HG03095 (cell line): ENCODE measurements around the gene MRE11.
"Not testable (repeated sequence)": the region's sequence is repeated elsewhere in the genome, so short reads cannot be mapped to it uniquely, and the experiment has no call there.

Source experiments
- ATAC-seq: cut with Tn5 transposase; IDR thresholded peaks from one replicate; pipeline ENCODE4 v1.9.1; 2021; ENCODE audit warnings: moderate library complexity; ENCODE audit not compliant: unreplicated experiment

MRE11 gene

GRCh38 chr11:94433049-94433448, 60.6 kb downstream of the MRE11 start:
- ATAC-seq: no peak

DNA sequence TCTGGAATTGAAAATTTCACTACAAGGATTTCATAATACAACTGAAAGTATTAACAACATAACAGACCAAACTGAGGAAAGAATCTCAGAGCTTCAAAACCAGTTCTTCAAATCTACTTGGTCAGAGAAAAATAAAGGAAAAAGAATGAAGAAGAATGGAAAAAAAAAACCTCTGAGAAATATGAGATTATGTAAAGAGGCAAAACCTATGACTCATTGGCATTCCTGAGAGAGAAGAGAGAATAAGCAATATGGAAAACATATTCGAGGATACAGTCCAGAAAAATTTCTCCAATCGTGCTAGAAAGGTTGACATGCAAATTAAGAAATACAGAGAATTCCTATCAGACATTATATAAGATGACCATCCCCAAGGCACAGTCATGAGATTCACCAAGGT, 69.0 kb downstream of the MRE11 start:
- ATAC-seq: no peak

GRCh38 chr11:94424011-94424410, 69.6 kb downstream of the MRE11 start:
- ATAC-seq: no peak

GRCh38 chr11:94423507-94423906, 70.1 kb downstream of the MRE11 start:
- ATAC-seq: no peak

GRCh38 chr11:94418123-94418765, 75.4 kb downstream of the MRE11 start:
- ATAC-seq: no peak

- no peak for ATAC-seq
Observed at GRCh38 chr11:94417386-94417987, 76.2 kb downstream of the MRE11 start.

DNA sequence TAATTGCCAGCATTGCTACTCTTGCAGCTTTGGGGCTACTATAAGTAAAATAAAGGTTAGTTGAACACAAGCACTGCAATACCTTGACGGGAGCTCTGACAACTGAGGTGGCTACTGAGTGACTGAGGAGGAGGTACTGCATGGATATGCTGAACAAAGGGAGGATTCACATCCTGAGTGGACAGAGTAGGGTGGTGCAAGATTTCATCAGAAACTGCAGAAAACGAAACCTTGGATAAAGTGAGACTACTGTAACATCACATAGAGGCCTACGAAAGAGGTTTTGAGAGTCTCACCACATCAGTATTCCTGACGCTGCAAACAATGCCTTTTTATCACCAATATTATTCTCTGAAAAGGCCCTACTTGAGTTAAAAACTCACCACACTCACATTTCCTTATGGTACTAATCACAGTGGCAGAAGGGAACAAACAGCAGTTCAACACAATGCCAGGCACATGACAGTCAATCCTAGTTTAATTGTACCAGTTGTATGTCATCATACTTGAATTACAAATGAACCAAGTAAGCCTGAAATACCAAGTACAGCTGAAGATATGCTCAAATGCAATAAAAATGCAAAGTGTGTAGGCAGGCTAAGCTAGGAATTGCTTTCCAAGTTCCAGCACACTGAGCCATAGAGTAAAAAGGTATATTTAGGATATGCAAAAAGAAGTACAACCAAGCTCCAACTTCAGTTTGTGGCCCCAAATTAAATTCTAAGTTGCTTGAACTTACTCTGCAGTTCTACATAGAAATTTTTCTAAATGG, 88.4 kb downstream of the MRE11 start:
- ATAC-seq: no peak

DNA sequence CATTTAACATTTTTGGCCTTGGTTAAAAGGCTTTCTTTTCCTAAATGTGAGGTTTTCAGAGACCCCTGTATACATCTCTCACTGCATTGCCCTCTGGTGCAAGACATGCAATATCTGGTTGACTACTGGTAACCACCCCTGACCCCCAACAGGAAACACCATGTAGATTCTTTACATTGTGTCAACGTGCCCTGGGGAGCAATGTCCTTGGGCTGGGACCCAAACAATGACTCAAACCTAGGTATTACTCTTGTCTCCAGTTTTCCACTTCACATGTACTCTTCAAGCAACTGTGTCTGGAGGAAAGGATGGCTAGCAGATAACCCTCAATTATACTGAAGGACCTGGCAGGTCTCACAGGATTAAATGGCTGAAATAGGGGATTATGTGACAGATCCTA, 91.3 kb downstream of the MRE11 start:
- no peak for ATAC-seq

DNA sequence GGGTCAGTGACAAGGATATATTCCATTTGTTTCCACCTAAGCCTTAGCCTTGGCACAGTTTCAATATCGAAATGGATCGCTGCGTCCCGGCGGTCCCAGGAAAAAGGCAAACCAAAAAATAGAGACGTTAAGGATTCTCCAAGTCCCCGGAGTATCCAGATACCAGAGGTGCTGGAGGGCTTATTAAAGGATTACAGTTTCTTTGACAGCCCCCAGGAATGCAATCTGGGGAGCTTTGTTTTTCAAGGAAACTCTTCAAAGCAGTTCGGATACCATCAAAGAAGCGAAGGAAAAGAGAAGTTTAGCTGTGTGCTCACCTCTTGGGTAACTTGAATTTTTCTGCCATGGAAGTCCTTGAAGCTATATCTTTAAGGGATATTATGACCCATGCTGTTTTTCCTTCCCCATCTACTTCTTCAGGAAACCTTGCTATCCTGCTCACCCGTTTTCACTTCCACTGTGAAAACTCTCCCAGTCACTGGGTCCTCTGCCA, 91.8 kb downstream of the MRE11 start:
- no peak for ATAC-seq

- no peak for ATAC-seq
Observed at GRCh38 chr11:94400839-94401772, 92.5 kb downstream of the MRE11 start, which contains the start of gene GPR83. TSS of gene GPR83 (minus strand) at chr11:94401419. CDS start at chr11:94401247, 172 bp downstream.

- no peak for ATAC-seq
Observed at GRCh38 chr11:94400457-94400838, 93.2 kb downstream of the MRE11 start.

DNA sequence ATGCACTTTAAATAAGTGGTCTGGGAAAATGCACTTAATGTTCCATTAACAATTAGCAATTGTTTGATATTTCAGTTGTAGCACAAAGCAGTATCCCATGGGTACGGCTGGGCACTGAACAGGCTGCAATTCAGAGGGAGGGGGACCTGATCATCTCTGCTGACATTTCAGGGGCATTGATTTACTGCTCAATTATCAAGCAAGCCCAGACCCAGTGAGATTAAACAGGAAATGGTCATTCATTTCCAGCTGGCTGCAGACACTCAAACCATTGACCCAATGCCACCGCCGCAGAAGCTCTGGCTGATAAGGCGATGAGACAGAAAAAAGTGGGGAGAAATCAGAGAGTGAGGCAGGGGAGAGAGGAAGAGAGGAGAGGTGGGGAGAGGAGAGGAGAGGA, 93.6 kb downstream of the MRE11 start:
- ATAC-seq: no peak

DNA sequence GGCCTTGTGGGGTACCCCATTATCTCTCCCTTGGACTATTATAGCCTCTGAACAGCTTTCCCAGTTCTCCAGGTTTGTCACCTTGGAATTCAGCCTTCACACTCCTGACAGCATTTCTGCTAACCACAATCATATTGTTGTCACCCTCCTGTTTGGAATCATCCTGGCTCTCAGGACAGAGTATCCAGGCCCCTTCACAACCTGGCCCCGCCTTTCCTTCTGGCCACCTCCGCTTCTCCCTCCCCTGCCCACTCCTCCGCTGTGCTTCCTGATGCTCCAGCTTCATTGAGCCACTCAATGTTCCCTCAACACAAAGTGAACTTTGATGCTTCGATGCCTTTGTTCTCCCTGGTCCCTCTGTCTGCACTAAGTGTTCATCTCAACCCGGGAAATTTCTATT, 95.5 kb downstream of the MRE11 start:
- ATAC-seq: no peak

DNA sequence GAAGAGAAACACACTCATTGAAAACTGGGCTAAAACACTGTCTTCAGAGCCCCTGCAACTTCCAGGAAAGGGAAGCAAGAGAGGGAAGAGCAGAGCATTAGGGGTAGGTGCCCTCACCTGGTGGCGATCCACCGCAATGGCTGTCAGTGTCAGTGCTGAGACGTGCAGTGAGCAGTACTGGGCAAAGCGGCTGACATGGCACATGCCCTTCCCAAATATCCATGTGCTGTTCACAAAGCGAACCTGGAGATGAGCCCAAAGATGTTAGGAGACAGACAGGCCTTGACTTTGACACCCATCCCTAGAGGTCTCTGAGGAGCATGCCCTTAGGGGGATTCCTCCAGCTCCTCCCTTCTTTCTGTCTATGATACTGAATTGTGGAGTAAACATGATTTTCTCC, 97.4 kb downstream of the MRE11 start:
- no peak for ATAC-seq

GRCh38 chr11:94391937-94392336, 101.7 kb downstream of the MRE11 start:
- not testable (repeated sequence) for ATAC-seq

DNA sequence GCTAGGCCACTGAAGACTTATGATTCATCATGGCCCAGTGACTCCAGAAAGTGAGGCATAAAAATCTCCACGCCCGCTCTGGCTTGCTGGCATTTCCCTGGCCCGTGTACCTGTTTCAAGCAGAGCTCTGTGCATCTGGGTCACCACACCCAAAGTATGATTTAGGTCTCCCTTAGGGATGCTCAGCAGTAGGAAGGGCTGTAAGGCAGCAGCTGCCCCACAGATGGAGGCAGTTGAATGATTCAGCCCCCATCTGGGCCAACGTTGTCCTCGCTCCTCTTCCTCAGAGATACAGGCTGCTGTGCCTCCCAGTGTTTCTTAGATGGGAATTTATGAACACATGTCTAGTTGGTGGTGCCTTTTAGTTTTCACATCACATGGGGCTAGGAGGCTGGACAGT, 114.0 kb downstream of the MRE11 start:
- ATAC-seq: no peak

DNA sequence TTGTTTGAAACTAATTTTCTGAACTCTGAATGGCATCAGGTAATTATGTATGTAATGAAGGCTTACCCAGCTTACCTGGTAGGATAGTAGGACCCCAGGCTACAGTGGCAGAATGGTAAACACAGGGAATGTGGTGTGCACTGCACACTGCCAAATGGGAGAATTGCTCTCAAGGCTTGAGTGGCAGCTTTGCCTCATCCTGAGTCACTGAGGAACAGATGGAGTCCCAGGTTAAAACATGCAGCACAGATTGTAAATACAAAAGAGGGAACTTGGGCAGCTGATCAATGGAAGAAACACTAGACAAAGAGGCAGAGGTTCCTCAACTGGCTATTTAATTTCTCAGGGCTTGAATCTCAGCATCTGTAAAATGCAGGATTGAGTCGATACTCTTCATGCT, 116.8 kb downstream of the MRE11 start:
- ATAC-seq: no peak

DNA sequence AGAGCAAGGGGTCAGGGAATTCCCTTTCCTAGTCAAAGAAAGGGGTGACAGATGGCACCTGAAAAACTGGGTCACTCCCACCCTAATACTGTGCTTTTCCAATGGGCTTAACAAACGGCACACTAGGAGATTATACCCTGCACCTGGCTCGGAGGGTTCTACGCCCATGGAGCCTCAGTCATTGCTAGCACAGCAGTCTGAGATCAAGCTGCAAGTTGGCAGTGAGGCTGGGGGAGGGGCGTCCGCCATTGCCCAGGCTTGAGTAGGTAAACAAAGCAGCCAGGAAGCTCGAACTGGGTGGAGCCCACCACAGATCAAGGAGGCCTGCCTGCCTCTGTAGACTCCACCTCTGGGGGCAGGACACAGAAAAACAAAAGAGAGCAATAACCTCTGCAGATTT, 123.1 kb downstream of the MRE11 start:
- not testable (repeated sequence) for ATAC-seq
